ENCODE measurements around the gene MAPRE3. TPM values are rescaled to one million over a fixed set of nuclear protein-coding genes. Genes with fewer than 3 reads are reported as not detected.
A peak's percentile ranks its signal among the peaks of the same experiment; 100 is the strongest.
"Not testable (repeated sequence)": the region's sequence is repeated elsewhere in the genome, so short reads cannot be mapped to it uniquely, and the experiment has no call there.

MAPRE3 gene
- 6.9 and 7.4 TPM in 2 replicates for total RNA-seq (2014; rRNA removed; shearing (Covaris generic))

GRCh38 chr2:26970244-26970927, at the start of gene MAPRE3:
TSS of gene MAPRE3 (plus strand) at chr2:26970637. CDS start at chr2:27022219, 51,582 bp downstream.
- DNase-seq (ENCODE audit: low spot score) = peak; percentile 86

DNA sequence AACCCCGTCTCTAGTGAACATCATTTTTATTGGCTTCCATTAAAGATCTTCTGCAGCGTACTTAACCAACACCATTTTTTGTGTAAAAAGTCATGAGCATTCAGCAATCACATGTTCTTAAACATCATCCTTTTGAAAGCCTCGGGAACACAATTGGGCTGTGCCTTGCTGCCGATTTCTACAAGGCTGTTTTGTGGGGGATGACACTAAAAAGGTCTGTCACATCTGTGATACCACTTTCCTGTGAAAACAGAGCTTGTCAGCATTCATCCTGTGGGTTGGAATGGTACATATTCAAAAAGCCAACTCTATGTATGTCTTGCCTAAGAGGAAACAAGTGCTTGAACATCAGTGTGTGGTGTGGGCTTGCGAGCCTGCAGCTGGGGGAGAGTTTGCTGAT, 49.1 kb upstream of the MAPRE3 start:
- DNase-seq (ENCODE audit: low spot score) = no peak

- DNase-seq (ENCODE audit: low spot score) = peak; percentile 44
Observed at GRCh38 chr2:26922405-26923188, 47.8 kb upstream of the MAPRE3 start.

DNA sequence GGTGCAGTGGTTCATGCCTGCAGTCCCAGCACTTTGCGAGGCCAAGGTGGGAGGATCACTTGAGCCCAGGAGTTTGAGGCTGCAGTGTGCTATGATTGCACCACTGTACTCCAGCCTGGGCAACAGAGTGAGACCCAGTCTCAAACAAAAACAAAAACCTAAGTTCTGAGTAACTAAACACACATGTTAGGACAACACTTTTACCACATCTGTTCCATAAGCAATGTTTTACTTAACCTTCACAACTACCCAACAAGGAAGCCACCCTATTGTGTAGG, 47.3 kb upstream of the MAPRE3 start:
- not testable (repeated sequence) for DNase-seq (ENCODE audit: low spot score)

GRCh38 chr2:26924731-26925099, 45.7 kb upstream of the MAPRE3 start:
- DNase-seq (ENCODE audit: low spot score) = no peak

DNA sequence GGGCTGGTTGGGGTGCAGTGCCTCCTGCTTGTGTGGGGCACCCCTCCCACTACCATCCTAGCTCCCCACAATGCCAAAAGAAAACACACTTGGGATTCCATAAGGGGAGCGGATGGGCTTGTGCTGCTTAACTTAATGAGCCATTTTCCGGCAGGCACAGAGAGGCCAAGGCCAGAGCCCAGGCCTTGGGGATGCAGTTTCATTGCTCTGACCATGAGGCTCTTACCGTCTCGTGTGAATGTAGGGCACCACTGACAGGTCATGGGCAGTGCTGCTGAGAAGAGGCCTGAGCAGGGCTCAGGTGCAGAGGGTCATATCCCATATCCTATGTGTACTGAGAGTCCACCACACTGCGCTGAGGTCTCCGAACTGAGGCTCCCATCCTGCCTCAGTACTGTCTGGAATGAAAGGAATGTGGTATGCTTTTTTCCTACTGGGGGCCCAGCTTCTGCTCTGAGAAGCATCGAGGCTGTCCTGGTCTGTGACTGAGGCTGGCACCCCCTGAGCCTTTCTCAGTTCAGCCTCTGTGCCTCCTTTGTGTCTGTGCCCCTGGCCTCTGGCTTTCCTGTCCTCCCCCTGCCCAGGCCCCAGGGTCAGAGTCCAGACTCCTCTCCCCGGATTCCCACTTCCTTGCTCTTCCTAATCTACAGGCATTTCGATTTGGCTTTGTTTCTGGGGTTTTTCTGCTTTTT, 45.2 kb upstream of the MAPRE3 start:
- no peak for DNase-seq (ENCODE audit: low spot score)

DNA sequence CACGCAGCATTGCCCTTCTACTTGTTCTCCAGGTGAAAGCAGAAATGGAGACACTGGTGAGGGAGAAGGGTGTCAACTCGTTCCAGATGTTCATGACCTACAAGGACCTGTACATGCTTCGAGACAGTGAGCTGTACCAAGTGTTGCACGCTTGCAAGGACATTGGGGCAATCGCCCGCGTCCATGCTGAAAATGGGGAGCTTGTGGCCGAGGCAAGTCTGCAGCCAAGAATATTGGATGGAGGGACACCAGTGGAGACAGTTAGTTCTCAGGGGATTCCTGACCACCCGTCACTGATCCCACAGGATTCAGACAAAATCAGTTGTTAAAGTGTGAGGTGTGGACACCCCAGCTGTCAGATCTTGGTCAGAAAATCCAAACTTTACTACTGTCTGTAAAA, 43.2 kb upstream of the MAPRE3 start:
- no peak for DNase-seq (ENCODE audit: low spot score)

DNA sequence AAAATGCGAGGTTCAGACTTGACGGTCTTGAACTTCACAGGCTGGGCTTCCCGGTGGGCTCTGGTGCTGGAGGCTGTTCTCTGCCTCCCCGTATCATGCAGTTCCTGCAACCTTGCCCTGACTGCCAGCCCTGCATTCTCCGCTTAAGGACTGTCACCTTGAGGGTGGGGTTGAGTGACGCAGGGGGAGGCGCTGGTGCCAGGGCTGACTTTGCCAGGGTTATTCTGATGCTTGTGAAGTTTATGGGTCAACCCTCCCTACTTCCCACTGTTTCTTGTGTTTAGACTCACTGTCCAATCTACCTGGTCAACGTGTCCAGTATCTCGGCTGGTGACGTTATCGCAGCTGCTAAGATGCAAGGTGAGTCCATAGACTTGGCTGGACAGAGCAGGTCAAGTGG, 37.5 kb upstream of the MAPRE3 start:
- DNase-seq (ENCODE audit: low spot score) = no peak

GRCh38 chr2:26933431-26934334, 36.8 kb upstream of the MAPRE3 start:
- no peak for DNase-seq (ENCODE audit: low spot score)

DNA sequence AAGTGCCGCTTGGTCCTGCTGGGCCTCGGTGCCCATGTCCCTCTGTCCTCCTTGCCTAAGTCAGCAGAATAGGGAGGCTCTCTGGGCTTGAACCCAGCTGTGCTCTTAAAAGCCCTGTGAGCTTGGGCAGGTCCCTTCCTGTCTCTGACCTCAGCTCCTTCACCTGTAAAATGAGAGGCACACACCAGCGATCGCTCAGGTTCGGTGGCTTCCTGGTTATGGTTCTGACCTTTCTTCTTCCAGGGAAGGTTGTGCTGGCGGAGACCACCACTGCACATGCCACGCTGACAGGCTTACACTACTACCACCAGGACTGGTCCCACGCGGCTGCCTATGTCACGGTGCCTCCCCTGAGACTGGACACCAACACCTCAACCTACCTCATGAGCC, 36.1 kb upstream of the MAPRE3 start:
- DNase-seq (ENCODE audit: low spot score) = no peak

DNA sequence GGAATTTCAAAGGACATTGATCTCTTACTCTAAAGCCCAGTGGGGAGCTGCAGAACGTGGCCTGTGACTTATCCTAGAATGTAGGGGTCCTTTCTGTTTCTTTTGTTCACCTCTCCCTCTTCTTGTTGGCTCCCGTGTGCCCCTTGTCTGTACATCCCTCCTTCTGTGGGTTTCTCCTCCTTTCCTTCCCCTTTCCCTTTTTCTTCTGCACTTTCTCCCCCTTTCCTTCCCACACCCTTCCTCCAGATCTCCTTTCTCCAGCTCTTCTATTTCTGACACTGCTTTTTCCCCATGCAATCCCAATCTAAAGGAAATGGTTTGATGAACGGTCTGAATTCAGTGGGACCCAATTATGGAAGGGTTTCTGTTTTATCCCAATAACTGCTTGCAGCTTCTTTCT, 35.5 kb upstream of the MAPRE3 start:
- no peak for DNase-seq (ENCODE audit: low spot score)

- DNase-seq (ENCODE audit: low spot score) = no peak
Observed at GRCh38 chr2:26936855-26937254, 33.6 kb upstream of the MAPRE3 start.

DNA sequence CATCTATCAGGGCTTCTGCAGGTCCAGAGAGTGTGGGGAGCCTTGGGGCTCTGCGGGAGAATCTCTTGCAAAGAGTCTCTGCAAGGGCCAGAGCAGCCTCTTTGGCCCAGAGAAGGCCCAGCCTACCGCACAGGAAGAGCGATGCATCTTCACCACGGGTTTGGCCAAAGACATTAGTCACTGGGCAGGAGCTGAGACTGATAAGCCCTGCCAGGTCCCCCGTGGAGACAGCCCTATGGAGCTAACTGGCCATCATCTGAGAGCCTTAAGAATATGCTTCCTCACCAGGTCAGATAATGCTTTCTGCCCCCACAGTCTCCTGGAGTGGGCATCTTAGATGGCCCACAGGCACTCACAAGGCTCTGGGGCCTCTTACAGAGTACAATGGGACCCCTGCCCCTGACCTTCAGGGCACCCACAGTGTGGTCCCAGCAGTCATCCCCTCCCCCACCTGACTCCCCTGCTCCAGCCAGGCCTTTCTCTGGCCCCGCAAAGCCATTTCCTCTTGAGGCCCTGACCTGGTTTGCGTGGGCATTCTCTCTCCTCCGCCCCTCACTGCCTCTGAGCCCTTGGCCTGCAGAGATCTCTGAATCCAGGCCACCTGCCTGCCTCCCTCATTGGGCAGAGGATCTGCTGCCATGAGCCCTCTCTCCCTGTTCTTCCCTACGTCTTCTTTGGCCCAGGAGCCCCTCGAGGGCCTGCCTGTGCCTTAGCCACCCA, 31.9 kb upstream of the MAPRE3 start:
- DNase-seq (ENCODE audit: low spot score) = no peak

- DNase-seq (ENCODE audit: low spot score) = no peak
Observed at GRCh38 chr2:26940001-26940400, 30.4 kb upstream of the MAPRE3 start.

DNA sequence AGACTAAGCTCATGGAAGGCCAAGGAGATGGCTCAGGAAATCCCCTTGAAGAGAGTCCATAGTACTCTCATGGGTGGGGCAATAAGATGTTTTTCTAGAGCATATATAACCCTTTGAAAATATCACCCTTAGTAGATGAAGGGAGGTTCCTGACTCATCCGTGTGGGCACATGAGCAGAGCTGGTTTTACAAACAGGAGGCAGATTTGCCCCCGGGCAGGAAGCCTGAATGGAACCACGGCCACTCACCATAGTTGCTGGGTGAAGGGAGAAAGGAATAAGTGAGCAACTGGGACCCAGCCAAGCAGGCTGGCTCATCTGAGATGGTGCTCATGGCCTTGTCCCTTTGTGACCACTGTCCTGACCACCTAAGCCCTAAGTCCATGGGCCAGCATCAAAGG, 29.0 kb upstream of the MAPRE3 start:
- DNase-seq (ENCODE audit: low spot score) = no peak

GRCh38 chr2:26942543-26943295, 27.7 kb upstream of the MAPRE3 start:
- DNase-seq (ENCODE audit: low spot score) = peak; percentile 62

DNA sequence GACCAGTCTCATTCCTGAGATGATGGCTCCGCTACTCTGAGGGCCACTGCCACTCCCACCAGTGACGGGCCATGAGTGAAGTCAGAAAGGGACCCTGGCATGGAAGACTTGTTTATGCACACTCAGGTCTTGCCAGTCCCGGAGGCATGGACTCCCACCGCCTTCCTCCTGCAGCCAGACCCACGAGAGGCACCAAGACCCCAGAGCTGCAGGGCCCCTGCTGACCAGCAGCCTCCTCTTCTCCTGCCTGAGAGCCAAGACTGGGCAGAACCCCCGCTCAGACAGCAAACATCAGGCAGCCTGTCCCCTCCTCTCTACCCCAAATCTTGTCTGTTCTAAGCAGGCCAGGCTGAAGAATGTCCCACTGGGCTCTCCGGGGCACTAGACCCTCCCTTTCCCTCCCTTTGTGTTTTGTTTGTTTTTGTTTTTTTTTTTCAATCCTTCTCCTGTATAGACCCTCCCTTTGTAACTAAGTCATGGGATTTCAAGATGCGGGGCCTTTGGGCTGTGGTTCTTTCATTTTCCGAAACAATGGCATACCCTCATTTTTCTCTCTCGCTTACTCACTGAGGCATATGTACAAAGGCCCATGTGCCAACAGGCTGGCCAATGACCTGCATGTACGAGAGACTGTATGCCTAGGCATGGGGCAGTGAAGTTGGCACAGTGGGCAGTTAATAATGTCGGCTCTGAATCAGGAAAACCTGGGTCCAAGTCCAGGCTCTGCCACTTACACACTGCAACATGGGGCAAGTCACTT, 24.3 kb upstream of the MAPRE3 start:
- no peak for DNase-seq (ENCODE audit: low spot score)

- peak; percentile 22 for DNase-seq (ENCODE audit: low spot score)
Observed at GRCh38 chr2:26946841-26947784, 23.3 kb upstream of the MAPRE3 start.

All from HT-29 (cell line).